H1 (cell line): ENCODE results near the gene SLC23A2.

Source experiments
- ASH2L ChIP-seq: fragments of 200-600, 300-600 bp; sonication (generic); IDR thresholded peaks from one replicate; pipeline ENCODE4 v1.7.1; 2017; ENCODE audit warnings: low read length
- CHD1 ChIP-seq: IDR thresholded peaks from 2 replicates; pipeline ENCODE4 v1.6.1; 2012; ENCODE audit warnings: low read depth, low read length, improper control_type of control experiment
- EZH2 ChIP-seq: fragments of 200-600 bp; sonication (generic); IDR thresholded peaks from 2 replicates; pipeline ENCODE4 v1.7.1; 2012; ENCODE audit warnings: low read depth, mild to moderate bottlenecking, moderate library complexity, low read length, inconsistent platforms; ENCODE audit not compliant: severe bottlenecking
- HDAC2 ChIP-seq, 2 experiments: fragments of 300-600 bp in 1 of 2; sonication (generic) in 1 of 2; IDR thresholded peaks; 2 replicates each; pipeline ENCODE4 v1.6.1; 2011 to 2012; ENCODE audit warnings: low read depth in 2 of 2, low read length in 2 of 2, mild to moderate bottlenecking in 2 of 2, moderate library complexity in 2 of 2, borderline replicate concordance in 1 of 2, inconsistent platforms in 1 of 2
- JUN ChIP-seq: IDR thresholded peaks from 2 replicates; pipeline ENCODE4 v1.6.1; 2011; ENCODE audit warnings: low read depth, mild to moderate bottlenecking, improper control_type of control experiment, low read length
- KDM1A ChIP-seq: fragments of 200-600, 300-600 bp; sonication (generic); IDR thresholded peaks from 2 replicates; pipeline ENCODE4 v1.7.1; 2016; ENCODE audit warnings: mild to moderate bottlenecking, low read length, borderline replicate concordance
- MAFK ChIP-seq: IDR thresholded peaks from 2 replicates; pipeline ENCODE4 v1.6.1; 2012; ENCODE audit warnings: low read depth, mild to moderate bottlenecking, improper control_type of control experiment, low read length
- POLR2AphosphoS5 ChIP-seq: IDR thresholded peaks from 2 replicates; pipeline ENCODE4 v1.6.1; 2011; ENCODE audit warnings: low read depth, low read length
- RXRA ChIP-seq: IDR thresholded peaks from 2 replicates; pipeline ENCODE4 v1.6.1; 2011; ENCODE audit warnings: low read depth, mild to moderate bottlenecking, low read length, moderate library complexity; ENCODE audit not compliant: insufficient read depth
- TF ChIP-seq, protein P1 (sequence below): IDR thresholded peaks from 2 replicates; pipeline ENCODE4 v1.6.1; 2012; ENCODE audit warnings: inconsistent platforms
- TF ChIP-seq, protein P2 (sequence below), 3 experiments: IDR thresholded peaks; 1 replicate in 2 of 3; 2 replicates in 1 of 3; pipeline versions ENCODE4 v1.5.1 to v1.6.1; 2011; ENCODE audit warnings: low read length in 3 of 3, mild to moderate bottlenecking in 3 of 3, inconsistent platforms in 2 of 3, low read depth in 1 of 3, moderate library complexity in 1 of 3; ENCODE audit not compliant: insufficient read depth in 1 of 3; ENCODE audit errors: control extremely low read depth in 1 of 3
- TF ChIP-seq, protein P3 (sequence below): IDR thresholded peaks from 2 replicates; pipeline ENCODE4 v1.6.1; 2011; ENCODE audit warnings: low read length, improper control_type of control experiment

DNA sequence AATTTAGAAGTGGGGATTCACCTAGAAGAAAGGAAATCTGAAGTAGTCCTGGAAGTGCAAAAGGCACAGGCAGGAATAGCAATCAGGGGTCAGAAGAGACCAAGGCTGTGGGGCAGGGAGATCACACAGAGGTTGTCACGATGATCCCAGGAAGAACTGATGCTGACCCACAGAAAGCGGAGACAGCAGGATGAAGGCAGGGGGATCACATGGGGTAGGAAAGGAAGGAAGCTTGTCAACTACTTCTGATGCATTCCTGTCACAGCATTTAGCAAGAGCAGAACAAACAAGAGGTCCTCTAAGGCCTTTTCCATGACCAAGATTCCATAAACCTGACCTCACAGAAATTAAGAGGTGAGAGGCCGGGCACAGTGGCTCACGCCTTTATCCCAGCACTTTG lies 79.1 kb downstream of the SLC23A2 start:
- TF ChIP-seq POLR2AphosphoS5 = no peak
- no peak for TF ChIP-seq CHD1
- TF ChIP-seq, protein P1, sequence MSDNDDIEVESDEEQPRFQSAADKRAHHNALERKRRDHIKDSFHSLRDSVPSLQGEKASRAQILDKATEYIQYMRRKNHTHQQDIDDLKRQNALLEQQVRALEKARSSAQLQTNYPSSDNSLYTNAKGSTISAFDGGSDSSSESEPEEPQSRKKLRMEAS = no peak
- TF ChIP-seq KDM1A = no peak
- TF ChIP-seq RXRA = no peak
- TF ChIP-seq HDAC2 (IDR thresholded peaks at IDR 0.05; ENCODE audit: borderline replicate concordance in 1 of 2, low read depth in 2 of 2, low read length in 2 of 2) = no peak
- no peak for TF ChIP-seq EZH2
- TF ChIP-seq, protein P2, sequence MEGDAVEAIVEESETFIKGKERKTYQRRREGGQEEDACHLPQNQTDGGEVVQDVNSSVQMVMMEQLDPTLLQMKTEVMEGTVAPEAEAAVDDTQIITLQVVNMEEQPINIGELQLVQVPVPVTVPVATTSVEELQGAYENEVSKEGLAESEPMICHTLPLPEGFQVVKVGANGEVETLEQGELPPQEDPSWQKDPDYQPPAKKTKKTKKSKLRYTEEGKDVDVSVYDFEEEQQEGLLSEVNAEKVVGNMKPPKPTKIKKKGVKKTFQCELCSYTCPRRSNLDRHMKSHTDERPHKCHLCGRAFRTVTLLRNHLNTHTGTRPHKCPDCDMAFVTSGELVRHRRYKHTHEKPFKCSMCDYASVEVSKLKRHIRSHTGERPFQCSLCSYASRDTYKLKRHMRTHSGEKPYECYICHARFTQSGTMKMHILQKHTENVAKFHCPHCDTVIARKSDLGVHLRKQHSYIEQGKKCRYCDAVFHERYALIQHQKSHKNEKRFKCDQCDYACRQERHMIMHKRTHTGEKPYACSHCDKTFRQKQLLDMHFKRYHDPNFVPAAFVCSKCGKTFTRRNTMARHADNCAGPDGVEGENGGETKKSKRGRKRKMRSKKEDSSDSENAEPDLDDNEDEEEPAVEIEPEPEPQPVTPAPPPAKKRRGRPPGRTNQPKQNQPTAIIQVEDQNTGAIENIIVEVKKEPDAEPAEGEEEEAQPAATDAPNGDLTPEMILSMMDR (IDR thresholded peaks at IDR 0.05; ENCODE audit: control extremely low read depth in 1 of 3, insufficient read depth in 1 of 3, low read depth in 1 of 3, low read length in 3 of 3) = no peak
- no peak for TF ChIP-seq JUN
- no peak for TF ChIP-seq ASH2L
- TF ChIP-seq, protein P3, sequence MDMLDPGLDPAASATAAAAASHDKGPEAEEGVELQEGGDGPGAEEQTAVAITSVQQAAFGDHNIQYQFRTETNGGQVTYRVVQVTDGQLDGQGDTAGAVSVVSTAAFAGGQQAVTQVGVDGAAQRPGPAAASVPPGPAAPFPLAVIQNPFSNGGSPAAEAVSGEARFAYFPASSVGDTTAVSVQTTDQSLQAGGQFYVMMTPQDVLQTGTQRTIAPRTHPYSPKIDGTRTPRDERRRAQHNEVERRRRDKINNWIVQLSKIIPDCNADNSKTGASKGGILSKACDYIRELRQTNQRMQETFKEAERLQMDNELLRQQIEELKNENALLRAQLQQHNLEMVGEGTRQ = no peak
- TF ChIP-seq MAFK = no peak
